GM12864 (cell line): ENCODE results near the gene ARID1B.
"Not testable (repeated sequence)": the region's sequence is repeated elsewhere in the genome, so short reads cannot be mapped to it uniquely, and the experiment has no call there.

Source experiments
- DNase-seq: peaks from one replicate; pipeline ENCODE4 v3.0.0-alpha.2; 2011; ENCODE audit warnings: low read depth
- H3K4me3 ChIP-seq: 2 replicates; pipeline ENCODE4 v1.5.1; 2011; ENCODE audit warnings: mild to moderate bottlenecking, low read depth, low read length, control low read depth
- TF ChIP-seq, protein P1 (sequence below): IDR thresholded peaks from 2 replicates; pipeline ENCODE4 v1.5.1; 2011; ENCODE audit warnings: low read depth, mild to moderate bottlenecking, moderate library complexity, low read length, control low read depth, inconsistent platforms; ENCODE audit errors: missing control alignments

ARID1B gene

DNA sequence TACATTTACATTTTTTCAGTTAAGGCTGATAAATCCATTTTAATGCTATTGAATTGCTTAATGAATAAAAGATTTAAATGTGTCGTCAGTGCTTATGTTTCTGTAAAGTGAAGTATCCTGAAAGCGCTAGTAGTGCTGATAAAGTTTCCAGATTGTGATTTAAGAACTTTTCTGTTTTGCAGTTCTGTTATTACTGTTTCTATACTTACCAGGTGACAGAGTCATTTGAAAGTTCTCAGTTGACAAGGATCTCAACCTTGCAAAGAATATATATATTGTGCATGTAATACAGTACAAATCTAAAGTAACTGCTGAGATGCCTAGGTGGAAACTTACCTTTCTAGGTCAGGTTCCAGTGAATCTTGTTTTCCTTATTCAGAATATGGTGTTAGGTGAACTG is 201.8 kb downstream of the ARID1B start:
- no peak overlapping the region for H3K4me3 ChIP-seq
- DNase-seq: no peak
- TF ChIP-seq, protein P1, sequence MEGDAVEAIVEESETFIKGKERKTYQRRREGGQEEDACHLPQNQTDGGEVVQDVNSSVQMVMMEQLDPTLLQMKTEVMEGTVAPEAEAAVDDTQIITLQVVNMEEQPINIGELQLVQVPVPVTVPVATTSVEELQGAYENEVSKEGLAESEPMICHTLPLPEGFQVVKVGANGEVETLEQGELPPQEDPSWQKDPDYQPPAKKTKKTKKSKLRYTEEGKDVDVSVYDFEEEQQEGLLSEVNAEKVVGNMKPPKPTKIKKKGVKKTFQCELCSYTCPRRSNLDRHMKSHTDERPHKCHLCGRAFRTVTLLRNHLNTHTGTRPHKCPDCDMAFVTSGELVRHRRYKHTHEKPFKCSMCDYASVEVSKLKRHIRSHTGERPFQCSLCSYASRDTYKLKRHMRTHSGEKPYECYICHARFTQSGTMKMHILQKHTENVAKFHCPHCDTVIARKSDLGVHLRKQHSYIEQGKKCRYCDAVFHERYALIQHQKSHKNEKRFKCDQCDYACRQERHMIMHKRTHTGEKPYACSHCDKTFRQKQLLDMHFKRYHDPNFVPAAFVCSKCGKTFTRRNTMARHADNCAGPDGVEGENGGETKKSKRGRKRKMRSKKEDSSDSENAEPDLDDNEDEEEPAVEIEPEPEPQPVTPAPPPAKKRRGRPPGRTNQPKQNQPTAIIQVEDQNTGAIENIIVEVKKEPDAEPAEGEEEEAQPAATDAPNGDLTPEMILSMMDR: no peak

GRCh38 chr6:156980515-156980914 is 203.3 kb downstream of the ARID1B start:
- no peak overlapping the region for H3K4me3 ChIP-seq
- DNase-seq: no peak
- TF ChIP-seq, protein P1: no peak

GRCh38 chr6:156980948-156981347 is 203.8 kb downstream of the ARID1B start:
- TF ChIP-seq, protein P1: no peak
- no peak for DNase-seq

DNA sequence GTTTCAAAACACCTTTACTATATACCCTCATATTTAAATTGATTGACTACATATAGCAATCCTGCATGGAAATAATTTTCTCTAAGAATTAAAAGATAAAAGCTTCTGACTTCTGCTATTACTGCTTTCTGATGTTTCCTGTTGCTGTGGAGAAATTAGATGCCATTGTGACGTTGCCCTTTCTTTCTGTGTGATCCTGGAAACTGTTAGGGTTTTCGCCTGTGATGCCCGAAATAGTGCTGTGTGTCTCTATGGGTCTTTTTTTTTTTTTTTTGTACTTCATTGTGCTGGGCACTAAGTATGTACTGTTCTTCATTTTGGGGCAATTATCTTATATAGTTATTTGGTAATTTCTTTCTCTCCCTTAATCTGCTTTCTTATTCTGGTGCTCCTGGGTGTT is 205.0 kb downstream of the ARID1B start:
- TF ChIP-seq, protein P1: no peak
- DNase-seq: no peak
- H3K4me3 ChIP-seq: no peak overlapping the region

More at GRCh38 chr6:156980948-156981347, 203.8 kb downstream of the ARID1B start:
- H3K4me3 ChIP-seq: no peak overlapping the region

- not testable (repeated sequence) for H3K4me3 ChIP-seq, DNase-seq
These were observed 205.7 kb downstream of the ARID1B start for GRCh38 chr6:156982864-156983263.

GRCh38 chr6:156984178-156984738 is 207.1 kb downstream of the ARID1B start:
- H3K4me3 ChIP-seq: no peak overlapping the region
- DNase-seq: no peak
- TF ChIP-seq, protein P1: no peak

DNA sequence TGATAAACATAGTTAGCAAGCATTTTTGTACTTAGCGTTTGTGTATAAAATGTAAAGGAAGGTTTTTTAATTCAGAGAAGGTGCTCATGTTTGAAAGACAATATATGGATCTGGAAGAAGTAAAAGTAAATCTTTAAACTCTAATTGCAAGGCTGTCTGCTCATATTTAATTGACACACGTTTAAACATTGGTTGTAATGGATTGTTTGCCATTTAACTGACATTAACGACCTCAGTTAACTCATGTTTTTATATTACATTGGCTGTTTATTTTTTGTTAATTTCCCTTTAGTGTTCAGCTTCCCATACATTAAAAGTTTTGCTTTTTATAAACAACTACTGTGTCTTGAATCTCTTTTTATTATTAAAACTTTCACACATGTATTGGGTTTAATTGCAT is 208.1 kb downstream of the ARID1B start:
- TF ChIP-seq, protein P1: no peak
- H3K4me3 ChIP-seq: no peak overlapping the region
- DNase-seq: no peak
